ENCODE results near the gene CHI3L2.

CHI3L2 gene

GRCh38 chr1:111267801-111268508, 40.4 kb downstream of the CHI3L2 start:
- no peak overlapping the region for H3K4me3 ChIP-seq (ENCODE audit: low read depth, low read length)
- H3K36me3 ChIP-seq (ENCODE audit: control insufficient read depth, insufficient read depth, low read length), result no peaks in the 10 kb centered on the region
- no peak overlapping the region for H3K27ac ChIP-seq (ENCODE audit: low read depth, low read length)
- H3K9ac ChIP-seq (ENCODE audit: low read depth, low read length), result no peak overlapping the region
- no peaks in the 10 kb centered on the region for H3K9me3 ChIP-seq (ENCODE audit: control insufficient read depth, insufficient read depth, low read length)
- H3K27me3 ChIP-seq (ENCODE audit: control insufficient read depth, insufficient read depth, low read length), result no peaks in the 10 kb centered on the region
- peaks cover 12% of the 10 kb centered on the region for H3K4me1 ChIP-seq (ENCODE audit: control insufficient read depth, insufficient read depth, low read length)

- Histone ChIP-seq H3K36me3 (ENCODE audit: control insufficient read depth, insufficient read depth, low read length) (no peaks in the 10 kb centered on the region), H3K4me1 (ENCODE audit: control insufficient read depth, insufficient read depth, low read length) (peaks cover 12% of the 10 kb centered on the region), H3K9me3 (ENCODE audit: control insufficient read depth, insufficient read depth, low read length) (no peaks in the 10 kb centered on the region), H3K9ac (ENCODE audit: low read depth, low read length) (no peak overlapping the region), H3K27me3 (ENCODE audit: control insufficient read depth, insufficient read depth, low read length) (no peaks in the 10 kb centered on the region), H3K4me3 (ENCODE audit: low read depth, low read length) (no peak overlapping the region), H3K27ac (ENCODE audit: low read depth, low read length) (no peak overlapping the region)
Observed at GRCh38 chr1:111269825-111270406, 42.4 kb downstream of the CHI3L2 start.

GRCh38 chr1:111270771-111271463, 43.4 kb downstream of the CHI3L2 start:
- Histone ChIP-seq H3K4me1 (ENCODE audit: control insufficient read depth, insufficient read depth, low read length) (peaks cover 12% of the 10 kb centered on the region), H3K9ac (ENCODE audit: low read depth, low read length) (no peak overlapping the region), H3K27me3 (ENCODE audit: control insufficient read depth, insufficient read depth, low read length) (no peaks in the 10 kb centered on the region)

GRCh38 chr1:111271464-111271801, 43.9 kb downstream of the CHI3L2 start:
- Histone ChIP-seq H3K9me3 (ENCODE audit: control insufficient read depth, insufficient read depth, low read length) (no peaks in the 10 kb centered on the region; the same call in 1 of the 2 replicates), H3K4me3 (ENCODE audit: low read depth, low read length) (no peak overlapping the region), H3K9ac (ENCODE audit: low read depth, low read length) (no peak overlapping the region), H3K4me1 (ENCODE audit: control insufficient read depth, insufficient read depth, low read length) (peaks cover 12% of the 10 kb centered on the region), H3K27me3 (ENCODE audit: control insufficient read depth, insufficient read depth, low read length) (no peaks in the 10 kb centered on the region), H3K27ac (ENCODE audit: low read depth, low read length) (peak overlapping the region; percentile 63), H3K36me3 (ENCODE audit: control insufficient read depth, insufficient read depth, low read length) (no peaks in the 10 kb centered on the region)

More at GRCh38 chr1:111270771-111271463, 43.4 kb downstream of the CHI3L2 start:
- Histone ChIP-seq H3K9me3 (ENCODE audit: control insufficient read depth, insufficient read depth, low read length) (no peaks in the 10 kb centered on the region), H3K4me3 (ENCODE audit: low read depth, low read length) (no peak overlapping the region), H3K36me3 (ENCODE audit: control insufficient read depth, insufficient read depth, low read length) (no peaks in the 10 kb centered on the region), H3K27ac (ENCODE audit: low read depth, low read length) (no peak overlapping the region)

GRCh38 chr1:111272081-111272480, 44.6 kb downstream of the CHI3L2 start:
- peak overlapping the region; percentile 63 for H3K27ac ChIP-seq (ENCODE audit: low read depth, low read length)
- no peak overlapping the region for H3K9ac ChIP-seq (ENCODE audit: low read depth, low read length)
- H3K4me1 ChIP-seq (ENCODE audit: control insufficient read depth, insufficient read depth, low read length), result peaks cover 12% of the 10 kb centered on the region
- H3K36me3 ChIP-seq (ENCODE audit: control insufficient read depth, insufficient read depth, low read length), result no peaks in the 10 kb centered on the region
- H3K4me3 ChIP-seq (ENCODE audit: low read depth, low read length), result no peak overlapping the region
- no peaks in the 10 kb centered on the region for H3K27me3 ChIP-seq (ENCODE audit: control insufficient read depth, insufficient read depth, low read length)
- peaks cover 2% of the 10 kb centered on the region for H3K9me3 ChIP-seq (ENCODE audit: control insufficient read depth, insufficient read depth, low read length)

GRCh38 chr1:111274653-111275052, 47.1 kb downstream of the CHI3L2 start:
- no peak overlapping the region for H3K4me3 ChIP-seq (ENCODE audit: low read depth, low read length)

GRCh38 chr1:111275079-111275478, 47.6 kb downstream of the CHI3L2 start:
- Histone ChIP-seq H3K9ac (ENCODE audit: low read depth, low read length) (no peak overlapping the region), H3K27me3 (ENCODE audit: control insufficient read depth, insufficient read depth, low read length) (no peaks in the 10 kb centered on the region), H3K9me3 (ENCODE audit: control insufficient read depth, insufficient read depth, low read length) (peaks cover 5% of the 10 kb centered on the region), H3K4me1 (ENCODE audit: control insufficient read depth, insufficient read depth, low read length) (peaks cover 12% of the 10 kb centered on the region), H3K4me3 (ENCODE audit: low read depth, low read length) (no peak overlapping the region), H3K27ac (ENCODE audit: low read depth, low read length) (no peak overlapping the region), H3K36me3 (ENCODE audit: control insufficient read depth, insufficient read depth, low read length) (no peaks in the 10 kb centered on the region)

More at GRCh38 chr1:111274653-111275052, 47.1 kb downstream of the CHI3L2 start:
- Histone ChIP-seq H3K27me3 (ENCODE audit: control insufficient read depth, insufficient read depth, low read length) (no peaks in the 10 kb centered on the region), H3K36me3 (ENCODE audit: control insufficient read depth, insufficient read depth, low read length) (no peaks in the 10 kb centered on the region), H3K9ac (ENCODE audit: low read depth, low read length) (no peak overlapping the region), H3K4me1 (ENCODE audit: control insufficient read depth, insufficient read depth, low read length) (peaks cover 12% of the 10 kb centered on the region), H3K27ac (ENCODE audit: low read depth, low read length) (no peak overlapping the region), H3K9me3 (ENCODE audit: control insufficient read depth, insufficient read depth, low read length) (peaks cover 5% of the 10 kb centered on the region)

- Histone ChIP-seq H3K27me3 (ENCODE audit: control insufficient read depth, insufficient read depth, low read length) (no peaks in the 10 kb centered on the region), H3K36me3 (ENCODE audit: control insufficient read depth, insufficient read depth, low read length) (no peaks in the 10 kb centered on the region), H3K4me1 (ENCODE audit: control insufficient read depth, insufficient read depth, low read length) (peaks cover 12% of the 10 kb centered on the region), H3K27ac (ENCODE audit: low read depth, low read length) (no peak overlapping the region), H3K9me3 (ENCODE audit: control insufficient read depth, insufficient read depth, low read length) (peaks cover 5% of the 10 kb centered on the region), H3K4me3 (ENCODE audit: low read depth, low read length) (no peak overlapping the region), H3K9ac (ENCODE audit: low read depth, low read length) (no peak overlapping the region)
Observed at GRCh38 chr1:111275780-111276433, 48.4 kb downstream of the CHI3L2 start.

- H3K4me3 ChIP-seq (ENCODE audit: low read depth, low read length), result no peak overlapping the region
- H3K27ac ChIP-seq (ENCODE audit: low read depth, low read length), result no peak overlapping the region
- no peak overlapping the region for H3K9ac ChIP-seq (ENCODE audit: low read depth, low read length)
- H3K27me3 ChIP-seq (ENCODE audit: control insufficient read depth, insufficient read depth, low read length), result no peaks in the 10 kb centered on the region
- H3K9me3 ChIP-seq (ENCODE audit: control insufficient read depth, insufficient read depth, low read length), result peaks cover 5% of the 10 kb centered on the region
- no peaks in the 10 kb centered on the region for H3K36me3 ChIP-seq (ENCODE audit: control insufficient read depth, insufficient read depth, low read length)
- H3K4me1 ChIP-seq (ENCODE audit: control insufficient read depth, insufficient read depth, low read length), result no peaks in the 10 kb centered on the region; the same call in 1 of the 2 replicates
Observed at GRCh38 chr1:111279144-111279543, 51.6 kb downstream of the CHI3L2 start.

- no peak overlapping the region for H3K9ac ChIP-seq (ENCODE audit: low read depth, low read length)
- no peaks in the 10 kb centered on the region for H3K36me3 ChIP-seq (ENCODE audit: control insufficient read depth, insufficient read depth, low read length)
- no peaks in the 10 kb centered on the region; the same call in 1 of the 2 replicates for H3K4me1 ChIP-seq (ENCODE audit: control insufficient read depth, insufficient read depth, low read length)
- no peak overlapping the region for H3K4me3 ChIP-seq (ENCODE audit: low read depth, low read length)
- peaks cover 5% of the 10 kb centered on the region for H3K9me3 ChIP-seq (ENCODE audit: control insufficient read depth, insufficient read depth, low read length)
- no peak overlapping the region for H3K27ac ChIP-seq (ENCODE audit: low read depth, low read length)
- no peaks in the 10 kb centered on the region for H3K27me3 ChIP-seq (ENCODE audit: control insufficient read depth, insufficient read depth, low read length)
Observed at GRCh38 chr1:111280267-111280666, 52.8 kb downstream of the CHI3L2 start.

GRCh38 chr1:111281411-111281810, 53.9 kb downstream of the CHI3L2 start:
- no peak overlapping the region for H3K9ac ChIP-seq (ENCODE audit: low read depth, low read length)
- no peak overlapping the region for H3K4me3 ChIP-seq (ENCODE audit: low read depth, low read length)
- H3K9me3 ChIP-seq (ENCODE audit: control insufficient read depth, insufficient read depth, low read length), result peaks cover 5% of the 10 kb centered on the region
- H3K4me1 ChIP-seq (ENCODE audit: control insufficient read depth, insufficient read depth, low read length), result no peaks in the 10 kb centered on the region
- no peaks in the 10 kb centered on the region for H3K36me3 ChIP-seq (ENCODE audit: control insufficient read depth, insufficient read depth, low read length)
- H3K27me3 ChIP-seq (ENCODE audit: control insufficient read depth, insufficient read depth, low read length), result no peaks in the 10 kb centered on the region
- no peak overlapping the region for H3K27ac ChIP-seq (ENCODE audit: low read depth, low read length)

Data from HUES48 (cell line).